H1 (cell line): ENCODE results near the gene SORBS1. TPM values are rescaled to one million over a fixed set of nuclear protein-coding genes. Genes with fewer than 3 reads are reported as not detected.

Source experiments
- CTCF ChIA-PET: fragments of 300-600 bp; sonication (Branson Sonifier 250); formaldehyde crosslinking; loops from one replicate; lab custom pipeline; 2021; ENCODE audit not compliant: partially characterized antibody; lab: Charles Lee
- POLR2A ChIA-PET: fragments of 300-600 bp; sonication (Branson Sonifier 250); formaldehyde crosslinking; loops from one replicate; lab custom pipeline; 2021; ENCODE audit warnings: inconsistent platforms; ENCODE audit not compliant: partially characterized antibody; lab: Charles Lee
- DNase-seq, 2 experiments: peaks; one replicate each; pipeline versions ENCODE4 v3.0.0 to v3.0.0-alpha.2; 2010 to 2022; ENCODE audit warnings: low spot score in 2 of 2, low read depth in 1 of 2, mixed read lengths in 1 of 2
- FAIRE-seq: peaks from 2 replicates; lab custom pipeline; 2011; peaks lifted over from hg19 to GRCh38; lab: Jason Lieb, UNC
- H2AFZ ChIP-seq: 2 replicates; pipeline ENCODE4 v1.8.1; 2012; ENCODE audit warnings: low read length, inconsistent platforms
- H2AK5ac ChIP-seq: 2 replicates; pipeline ENCODE4 v1.6.1; 2013; ENCODE audit warnings: low read depth, low read length
- H2BK120ac ChIP-seq: replicated peaks from 2 replicates; pipeline ENCODE3; 2013; ENCODE audit warnings: low read depth, low read length, inconsistent platforms
- H2BK12ac ChIP-seq: 2 replicates; pipeline ENCODE4 v1.6.1; 2013; ENCODE audit warnings: low read depth, low read length
- H2BK15ac ChIP-seq: 2 replicates; pipeline ENCODE4 v1.6.1; 2013; ENCODE audit warnings: low read length
- H2BK20ac ChIP-seq: 2 replicates; pipeline ENCODE4 v1.6.1; 2013; ENCODE audit warnings: low read length
- H2BK5ac ChIP-seq: 2 replicates; pipeline ENCODE4 v1.6.1; 2013; ENCODE audit warnings: low read depth, low read length
- H3K14ac ChIP-seq: 2 replicates; pipeline ENCODE4 v1.6.1; 2013; ENCODE audit warnings: inconsistent platforms; ENCODE audit not compliant: insufficient read length
- H3K18ac ChIP-seq: 2 replicates; pipeline ENCODE4 v1.6.1; 2013; ENCODE audit warnings: low read length; ENCODE audit errors: extremely low read depth
- H3K23ac ChIP-seq: 2 replicates; pipeline ENCODE4 v1.6.1; 2013; ENCODE audit warnings: inconsistent platforms; ENCODE audit not compliant: insufficient read length
- H3K23me2 ChIP-seq: 2 replicates; pipeline ENCODE4 v1.6.1; 2013; ENCODE audit warnings: low read depth, low read length
- H3K27ac ChIP-seq: 2 replicates; pipeline ENCODE4 v1.6.1; 2011; ENCODE audit warnings: low read depth, low read length, inconsistent platforms
- H3K27me3 ChIP-seq, 4 experiments: replicated peaks in 1 of 4; 1 replicate in 1 of 4; 2 replicates in 3 of 4; pipeline versions ENCODE4 v1.6.1 to v1.8.1; 2011 to 2013; ENCODE audit warnings: low read length in 3 of 4, mild to moderate bottlenecking in 3 of 4, inconsistent platforms in 2 of 4, mixed read lengths in 2 of 4, moderate library complexity in 1 of 4; ENCODE audit not compliant: control insufficient read depth in 3 of 4, insufficient read depth in 3 of 4; ENCODE audit errors: extremely low read depth in 1 of 4
- H3K36me3 ChIP-seq, 4 experiments: 2 replicates each; pipeline versions ENCODE4 v1.6.1 to v1.8.1; 2011 to 2013; ENCODE audit warnings: mild to moderate bottlenecking in 4 of 4, low read length in 3 of 4, moderate library complexity in 2 of 4, control low read depth in 1 of 4, inconsistent platforms in 1 of 4; ENCODE audit not compliant: insufficient read depth in 4 of 4, control insufficient read depth in 2 of 4
- H3K4ac ChIP-seq: replicated peaks from 2 replicates; pipeline ENCODE3; 2013; ENCODE audit warnings: low read length, low read depth, mixed read lengths, inconsistent platforms; ENCODE audit not compliant: insufficient read length
- H3K4me1 ChIP-seq, 4 experiments: replicated peaks in 1 of 4; 1 replicate in 1 of 4; 2 replicates in 3 of 4; pipeline versions ENCODE4 v1.6.1 to v1.8.1; 2011 to 2013; ENCODE audit warnings: low read length in 3 of 4, inconsistent platforms in 2 of 4, mixed read lengths in 1 of 4; ENCODE audit not compliant: insufficient read depth in 4 of 4, control insufficient read depth in 3 of 4
- H3K4me2 ChIP-seq, 2 experiments: 2 replicates each; pipeline versions ENCODE4 v1.6.1 to v1.8.1; 2011 to 2013; ENCODE audit warnings: low read depth in 2 of 2, low read length in 2 of 2, control low read depth in 1 of 2, inconsistent platforms in 1 of 2, mild to moderate bottlenecking in 1 of 2; ENCODE audit not compliant: insufficient read depth in 1 of 2
- H3K4me3 ChIP-seq, 4 experiments: fragments of 200-600, 300-600 bp in 1 of 4; sonication (generic), shearing (Covaris generic), sonication (Bioruptor Twin) in 1 of 4; 2 replicates each; pipeline versions ENCODE4 v1.5.1 to v1.8.1; 2011 to 2016; ENCODE audit warnings: low read length in 4 of 4, low read depth in 3 of 4, control low read depth in 2 of 4, inconsistent platforms in 2 of 4, mild to moderate bottlenecking in 2 of 4, mixed read lengths in 1 of 4, moderate library complexity in 1 of 4; ENCODE audit not compliant: insufficient read depth in 2 of 4; ENCODE audit errors: extremely low read depth in 1 of 4
- H3K56ac ChIP-seq: replicated peaks from 2 replicates; pipeline ENCODE3; 2013; ENCODE audit warnings: low read depth, mild to moderate bottlenecking, mixed read lengths, low read length, inconsistent platforms; ENCODE audit not compliant: insufficient read length
- H3K79me1 ChIP-seq: 2 replicates; pipeline ENCODE4 v1.6.1; 2013; ENCODE audit warnings: low read depth, low read length, control low read depth
- H3K79me2 ChIP-seq, 2 experiments: 2 replicates each; pipeline versions ENCODE4 v1.6.1 to v1.8.1; 2012 to 2013; ENCODE audit warnings: low read length in 2 of 2, mild to moderate bottlenecking in 2 of 2, inconsistent platforms in 1 of 2; ENCODE audit not compliant: insufficient read depth in 2 of 2, control insufficient read depth in 1 of 2
- H3K9ac ChIP-seq, 4 experiments: replicated peaks in 1 of 4; 1 replicate in 1 of 4; 2 replicates in 3 of 4; pipeline versions ENCODE4 v1.6.1 to v1.8.1; 2011 to 2013; ENCODE audit warnings: low read depth in 3 of 4, low read length in 3 of 4, control low read depth in 2 of 4, mild to moderate bottlenecking in 2 of 4, moderate library complexity in 2 of 4, inconsistent platforms in 1 of 4; ENCODE audit errors: extremely low read depth in 1 of 4
- H3K9me3 ChIP-seq, 2 experiments: 2 replicates each; pipeline versions ENCODE4 v1.6.1 to v1.8.1; 2012 to 2013; ENCODE audit warnings: mild to moderate bottlenecking in 2 of 2, moderate library complexity in 2 of 2, control low read depth in 1 of 2, inconsistent platforms in 1 of 2, low read depth in 1 of 2, low read length in 1 of 2, mixed read lengths in 1 of 2; ENCODE audit not compliant: insufficient read depth in 2 of 2
- H4K20me1 ChIP-seq, 2 experiments: replicated peaks in 1 of 2; 2 replicates each; pipeline versions ENCODE3 to v1.8.1; 2011 to 2013; ENCODE audit warnings: inconsistent platforms in 2 of 2, low read length in 2 of 2, mild to moderate bottlenecking in 1 of 2; ENCODE audit not compliant: insufficient read depth in 2 of 2, control insufficient read depth in 1 of 2
- H4K5ac ChIP-seq: 2 replicates; pipeline ENCODE4 v1.6.1; 2013; ENCODE audit warnings: low read length, low read depth, mixed read lengths, inconsistent platforms; ENCODE audit not compliant: insufficient read length
- H4K8ac ChIP-seq: 2 replicates; pipeline ENCODE4 v1.8.0; 2013; ENCODE audit warnings: mild to moderate bottlenecking, moderate library complexity, low read length, inconsistent platforms; ENCODE audit not compliant: insufficient read depth; ENCODE audit errors: extremely low read depth
- H4K91ac ChIP-seq: replicated peaks from 2 replicates; pipeline ENCODE3; 2013; ENCODE audit warnings: low read length, mixed read lengths, inconsistent platforms; ENCODE audit not compliant: insufficient read length
- CBX8 ChIP-seq: fragments of 300-800, 300-1000 bp; sonication (generic); IDR thresholded peaks from 2 replicates; pipeline ENCODE4 v1.7.1; 2016; ENCODE audit warnings: low read depth, low read length, borderline replicate concordance
- CREB1 ChIP-seq: IDR thresholded peaks from 2 replicates; pipeline ENCODE4 v1.6.1; 2012; ENCODE audit warnings: inconsistent platforms
- HDAC2 ChIP-seq, 2 experiments: fragments of 300-600 bp in 1 of 2; sonication (generic) in 1 of 2; IDR thresholded peaks; 2 replicates each; pipeline ENCODE4 v1.6.1; 2011 to 2012; ENCODE audit warnings: low read depth in 2 of 2, low read length in 2 of 2, mild to moderate bottlenecking in 2 of 2, moderate library complexity in 2 of 2, borderline replicate concordance in 1 of 2, inconsistent platforms in 1 of 2
- RFX5 ChIP-seq: IDR thresholded peaks from 2 replicates; pipeline ENCODE4 v1.6.1; 2011; ENCODE audit warnings: low read depth, low read length, improper control_type of control experiment, borderline replicate concordance
- SIX5 ChIP-seq: IDR thresholded peaks from 2 replicates; pipeline ENCODE4 v1.6.1; 2011; ENCODE audit warnings: mild to moderate bottlenecking, low read depth, low read length
- whole genome bisulfite sequencing, 2 experiments: shearing (Covaris generic) in 1 of 2; methylation state at CpG; one replicate each; pipeline versions ENCODE4 v1.1.6 to v1.1.7; 2013 to 2015; ENCODE audit warnings: low lambda C conversion rate in 2 of 2, mixed read lengths in 2 of 2, inconsistent platforms in 1 of 2, low coverage in 1 of 2, missing lambda C conversion rate in 1 of 2; ENCODE audit not compliant: insufficient replicate concordance in 2 of 2, insufficient coverage in 1 of 2, insufficient read length in 1 of 2; ENCODE audit errors: extremely low coverage in 1 of 2, missing lambda C conversion rate in 1 of 2; 5-methylcytosine and 5-hydroxymethylcytosine counted together
- polyA plus RNA-seq, 7 experiments: library from polyadenylated mRNA; depleted of rRNA in 3 of 7; stranded (reverse) in 5 of 7; unstranded in 2 of 7; fragments of >200 nt in 5 of 7; fragments of 200-250 nt in 2 of 7; gene quantifications; 1 replicate in 5 of 7; 2 replicates in 1 of 7; 4 replicates in 1 of 7; pipeline versions ENCODE4 v1.2.1 to v1.2.3, GENCODE V29; 2011 to 2013; ENCODE audit warnings: missing spikeins in 2 of 7, mixed read lengths in 2 of 7
- total RNA-seq: library from RNA; stranded (reverse); fragmentation: NEBNext Ultra II Directional; extraction: Animal tissue kit (Norgen Biotek cat#: 25700); gene quantifications from 2 replicates; pipeline ENCODE4 v1.2.1, GENCODE V29; 2021

SORBS1 gene
- total and polyA plus RNA-seq, 2 of the 8 experiments (the other 6 are each of a cell fraction or from before 2014, with no cell fraction given), result 16.0 to 35.0 TPM

DNA sequence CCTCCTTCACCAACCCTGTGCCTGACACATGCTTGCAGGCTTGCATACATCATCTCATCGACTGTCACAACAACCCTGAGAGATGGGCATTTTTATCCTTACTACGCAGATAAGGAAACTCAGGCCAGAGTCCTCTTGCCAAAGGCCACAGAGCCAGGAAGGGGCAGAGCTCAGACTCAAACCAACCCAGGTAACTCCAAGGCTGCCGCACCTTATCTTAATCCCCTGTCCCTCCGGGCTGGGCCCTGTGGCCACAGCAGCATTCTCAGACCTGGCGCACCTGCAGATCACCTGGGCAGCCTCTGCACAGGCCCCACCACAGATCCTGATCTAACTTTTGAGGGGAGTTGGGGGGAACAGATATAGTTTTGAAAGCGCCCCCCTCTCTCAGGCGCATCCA, 35.1 kb downstream of the SORBS1 start:
- Histone ChIP-seq H4K8ac (no peak overlapping the region), H3K9me3 (no peaks in the 10 kb centered on the region), H3K27me3 (no peaks in the 10 kb centered on the region), H2BK20ac (no peak overlapping the region), H3K23me2 (no peaks in the 10 kb centered on the region), H3K23ac (no peak overlapping the region), H2AK5ac (no peak overlapping the region), H4K5ac (no peak overlapping the region), H3K9ac (no peak overlapping the region), H4K91ac (no peak overlapping the region), H3K4ac (no peak overlapping the region), H3K79me1 (peaks cover 8% of the 10 kb centered on the region), H2AFZ (no peak overlapping the region), H4K20me1 (peaks cover 0 to 3% of the 10 kb centered on the region in 2 experiments), H2BK5ac (no peak overlapping the region), H3K14ac (no peak overlapping the region), H3K4me1 (peaks cover 0 to 3% (median 0%) of the 10 kb centered on the region in 4 experiments; a peak in 4 of 7 replicates), H3K36me3 (no peaks in the 10 kb centered on the region; a peak in 1 of 8 replicates), H2BK15ac (no peak overlapping the region), H2BK12ac (no peak overlapping the region), H3K56ac (no peak overlapping the region), H3K27ac (no peak overlapping the region), H3K18ac (no peak overlapping the region), H3K79me2 (peaks cover 3 to 77% of the 10 kb centered on the region in 2 experiments; a peak in 3 of 4 replicates), H3K4me3 (no peak overlapping the region), H3K4me2 (no peak overlapping the region), H2BK120ac (no peak overlapping the region)
- DNase-seq (no peak), FAIRE-seq (no peak)
- ChIA-PET POLR2A (no interaction called here), CTCF (interaction anchor here (1.1 to 1.2 kb wide), 2 partner anchors 8 to 57 kb away, joined by 3 read pairs; no protein-coding TSS in a partner anchor)
- WGBS, 2 experiments, result 93% methylated on average over 7 of the region's 7 CpGs; no CpG with 5 or more reads in 1 of the 2 experiments
- TF ChIP-seq RFX5, result no peak
- no peak for TF ChIP-seq CBX8
- no peak for TF ChIP-seq SIX5
- TF ChIP-seq CREB1, result no peak
- TF ChIP-seq HDAC2 (IDR thresholded peaks at IDR 0.05; ENCODE audit: borderline replicate concordance in 1 of 2, low read depth in 2 of 2, low read length in 2 of 2), result no peak
